ENCODE results near the gene AMZ1. TPM values are rescaled to one million over a fixed set of nuclear protein-coding genes. Genes with fewer than 3 reads are reported as not detected.
A peak's percentile ranks its signal among the peaks of the same experiment; 100 is the strongest.

AMZ1 gene
- total and polyA plus RNA-seq, 10 donors = 0.20 to 3.4 (median 1.6) TPM

DNA sequence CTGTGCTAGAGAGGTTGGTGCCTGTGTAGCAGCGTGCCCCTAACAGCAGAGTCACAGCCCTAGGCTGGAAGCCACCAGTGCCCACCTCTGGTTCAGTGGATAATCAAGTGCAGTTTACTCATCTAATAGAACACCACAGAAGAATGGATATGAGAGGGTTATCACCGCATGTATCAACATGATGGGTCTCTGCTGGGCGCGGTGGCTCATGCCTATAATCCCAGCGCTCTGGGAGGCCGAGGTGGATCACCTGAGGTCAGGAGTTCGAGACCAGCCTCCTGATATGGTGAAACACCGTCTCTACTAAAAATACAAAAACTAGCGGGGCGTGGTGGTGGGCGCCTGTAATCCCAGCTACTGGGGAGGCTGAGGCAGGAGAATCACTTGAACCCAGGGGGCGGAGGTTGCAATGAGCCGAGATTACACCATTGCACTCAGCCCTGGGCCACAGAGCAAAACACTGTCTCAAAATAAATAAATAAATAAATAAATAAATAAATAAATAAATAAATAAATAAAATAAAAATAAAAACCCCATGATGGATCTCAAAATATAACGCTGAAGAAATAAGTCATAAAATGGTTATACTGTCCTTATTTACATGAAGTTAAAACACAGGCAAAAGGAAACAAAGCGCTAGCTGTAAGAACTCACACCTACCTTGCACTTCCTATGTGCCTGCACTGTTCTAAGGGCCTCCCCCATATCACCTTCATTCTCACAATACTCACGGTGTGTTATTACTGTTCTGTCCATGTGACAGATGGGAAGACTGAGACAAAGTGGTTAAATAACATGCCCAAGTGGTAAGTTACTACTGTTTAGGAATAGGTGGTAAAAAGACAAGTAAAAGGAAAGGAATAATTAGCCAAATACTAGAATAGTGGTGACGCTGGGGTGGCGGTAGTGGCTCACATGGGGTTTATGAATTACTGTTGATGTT, 70.9 kb downstream of the AMZ1 start:
- peak overlapping the region; percentile 42 to 89 (median 72) for H3K27ac ChIP-seq
- no peak overlapping the region for H3K4me3 ChIP-seq
- intact Hi-C loops (cut with DNase I; ENCODE audit: low total_unique reads) = no loop called here
- H3K9me3 ChIP-seq = no peaks in the 10 kb centered on the region
- no peaks in the 10 kb centered on the region for H3K27me3 ChIP-seq (replicated peaks in 1 of 7)
- H3K4me1 ChIP-seq = peaks cover 45 to 67% (median 61%) of the 10 kb centered on the region in 6 donors
- peaks cover 0 to 29% (median 0%) of the 10 kb centered on the region in 6 donors for H3K36me3 ChIP-seq
- 89 to 93% (median 91%) methylated on average over 18 of the region's 18 CpGs for WGBS, 5 donors
- no peak for DNase-seq
- TF ChIP-seq, protein P1, sequence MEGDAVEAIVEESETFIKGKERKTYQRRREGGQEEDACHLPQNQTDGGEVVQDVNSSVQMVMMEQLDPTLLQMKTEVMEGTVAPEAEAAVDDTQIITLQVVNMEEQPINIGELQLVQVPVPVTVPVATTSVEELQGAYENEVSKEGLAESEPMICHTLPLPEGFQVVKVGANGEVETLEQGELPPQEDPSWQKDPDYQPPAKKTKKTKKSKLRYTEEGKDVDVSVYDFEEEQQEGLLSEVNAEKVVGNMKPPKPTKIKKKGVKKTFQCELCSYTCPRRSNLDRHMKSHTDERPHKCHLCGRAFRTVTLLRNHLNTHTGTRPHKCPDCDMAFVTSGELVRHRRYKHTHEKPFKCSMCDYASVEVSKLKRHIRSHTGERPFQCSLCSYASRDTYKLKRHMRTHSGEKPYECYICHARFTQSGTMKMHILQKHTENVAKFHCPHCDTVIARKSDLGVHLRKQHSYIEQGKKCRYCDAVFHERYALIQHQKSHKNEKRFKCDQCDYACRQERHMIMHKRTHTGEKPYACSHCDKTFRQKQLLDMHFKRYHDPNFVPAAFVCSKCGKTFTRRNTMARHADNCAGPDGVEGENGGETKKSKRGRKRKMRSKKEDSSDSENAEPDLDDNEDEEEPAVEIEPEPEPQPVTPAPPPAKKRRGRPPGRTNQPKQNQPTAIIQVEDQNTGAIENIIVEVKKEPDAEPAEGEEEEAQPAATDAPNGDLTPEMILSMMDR (IDR thresholded peaks at IDR 0.05 in 8 of 11, conservative IDR thresholded peaks at IDR 0.05 in 3 of 11) = no peak
- TF ChIP-seq POLR2A (IDR thresholded peaks at IDR 0.05) = no peak
- no peak for TF ChIP-seq POLR2AphosphoS5 (IDR thresholded peaks at IDR 0.05)

DNA sequence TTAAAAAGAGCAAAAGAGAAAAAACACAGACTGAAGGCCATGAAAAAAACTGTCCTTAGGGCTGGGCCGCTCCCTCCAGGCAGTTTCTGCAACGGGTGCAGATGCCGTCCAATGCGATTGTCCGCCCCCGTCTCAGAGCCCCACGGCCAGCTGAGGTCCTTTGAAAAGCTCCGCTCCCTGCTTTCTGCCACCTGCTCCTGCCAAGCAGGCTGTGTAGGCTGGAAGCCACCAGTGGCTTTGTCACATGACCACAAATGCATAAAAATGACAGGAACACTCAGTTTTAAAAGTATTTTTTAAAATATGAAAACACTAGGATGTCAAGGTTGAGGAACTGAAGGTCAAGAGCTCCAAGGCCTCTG, 71.7 kb downstream of the AMZ1 start:
- no peaks in the 10 kb centered on the region for H3K27me3 ChIP-seq (replicated peaks in 1 of 7)
- peak overlapping the region in 7 of 8 donors; percentile 44 to 89 (median 58) for H3K27ac ChIP-seq
- H3K36me3 ChIP-seq = peaks cover 0 to 36% (median 0%) of the 10 kb centered on the region in 6 donors
- TF ChIP-seq POLR2A (IDR thresholded peaks at IDR 0.05) (no peak), POLR2AphosphoS5 (IDR thresholded peaks at IDR 0.05) (no peak)
- TF ChIP-seq, protein P1 (IDR thresholded peaks at IDR 0.05 in 8 of 11, conservative IDR thresholded peaks at IDR 0.05 in 3 of 11) = no peak
- WGBS, 5 donors = 44 to 66% (median 52%) methylated on average over 8 of the region's 8 CpGs
- intact Hi-C loops (cut with DNase I; ENCODE audit: low total_unique reads) = no loop called here
- H3K4me3 ChIP-seq = no peak overlapping the region
- H3K4me1 ChIP-seq = peaks cover 45 to 74% (median 63%) of the 10 kb centered on the region in 6 donors
- no peaks in the 10 kb centered on the region for H3K9me3 ChIP-seq
- DNase-seq = no peak

DNA sequence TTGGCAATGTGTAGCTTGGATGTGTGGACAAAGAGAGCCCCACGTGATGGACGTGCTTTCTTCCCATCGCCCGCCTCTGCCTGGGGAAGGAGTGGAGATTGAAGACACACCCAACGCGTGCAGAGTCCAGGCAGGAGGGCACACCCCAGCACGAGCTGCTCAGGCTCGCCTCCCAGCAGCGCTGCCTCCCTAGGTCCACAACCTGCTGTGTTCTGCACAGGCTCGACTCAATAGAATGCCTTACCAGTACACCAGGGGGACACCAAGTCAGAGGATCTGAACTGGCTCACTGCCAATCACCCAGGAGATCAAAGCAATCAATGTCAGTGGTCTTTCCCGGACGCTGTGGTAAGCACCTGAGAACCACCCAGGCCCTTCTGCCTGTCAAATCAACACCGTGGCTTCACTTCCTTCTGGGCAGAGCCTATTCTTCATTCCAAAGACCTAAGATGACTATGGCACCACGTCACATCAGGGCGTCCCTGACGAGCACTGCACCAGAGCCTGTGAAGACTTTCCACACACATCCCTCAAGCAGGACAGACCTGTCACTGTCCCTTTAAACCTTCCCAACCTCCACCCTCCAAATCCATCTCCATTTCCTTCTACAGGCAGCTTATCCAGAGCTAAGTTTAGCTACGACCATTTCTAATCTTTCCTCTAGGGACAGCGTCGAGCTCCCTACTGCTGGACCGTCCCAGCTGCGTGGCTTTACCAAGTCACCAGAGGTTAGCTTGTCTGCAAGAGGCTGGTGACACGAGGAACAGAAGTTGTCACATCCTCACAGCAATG, 72.3 kb downstream of the AMZ1 start:
- peak; percentile 85 for DNase-seq
- intact Hi-C loops (cut with DNase I; ENCODE audit: low total_unique reads) = no loop called here
- peaks cover 45 to 74% (median 63%) of the 10 kb centered on the region in 6 donors for H3K4me1 ChIP-seq

More for the DNA sequence above, 72.3 kb downstream of the AMZ1 start:
- WGBS, 5 donors = 44 to 58% (median 45%) methylated on average over 22 of the region's 22 CpGs
- peak overlapping the region in 7 of 8 donors; percentile 44 to 89 (median 58) for H3K27ac ChIP-seq
- H3K4me3 ChIP-seq = no peak overlapping the region
- TF ChIP-seq POLR2AphosphoS5 (IDR thresholded peaks at IDR 0.05) (peak; percentile 65 to 81 (median 72)), POLR2A (IDR thresholded peaks at IDR 0.05) (no peak)
- TF ChIP-seq, protein P1 (IDR thresholded peaks at IDR 0.05 in 8 of 11, conservative IDR thresholded peaks at IDR 0.05 in 3 of 11) = peak in 8 of 11 experiments; percentile 15 to 39 (median 24)
- H3K27me3 ChIP-seq (replicated peaks in 1 of 7) = no peaks in the 10 kb centered on the region
- peaks cover 0 to 36% (median 0%) of the 10 kb centered on the region in 6 donors for H3K36me3 ChIP-seq
- H3K9me3 ChIP-seq = no peaks in the 10 kb centered on the region

All from spleen (tissue), 11 donors.